OCI-LY3 (cell line): ENCODE measurements around the gene FBXO17.

Source experiments
- EZH2phosphoT487 ChIP-seq: fragments of 200-600 bp; shearing (Covaris generic); IDR thresholded peaks from 2 replicates; pipeline ENCODE4 v1.6.1; 2018; ENCODE audit warnings: antibody characterized with exemption, mixed run types, low read depth
- TF ChIP-seq, protein P1 (sequence below): fragments of 200-600, 300-600 bp; sonication (generic); IDR thresholded peaks from 2 replicates; pipeline ENCODE4 v1.5.1; 2014; ENCODE audit warnings: antibody characterized with exemption, low read length, low read depth

- TF ChIP-seq, protein P1, sequence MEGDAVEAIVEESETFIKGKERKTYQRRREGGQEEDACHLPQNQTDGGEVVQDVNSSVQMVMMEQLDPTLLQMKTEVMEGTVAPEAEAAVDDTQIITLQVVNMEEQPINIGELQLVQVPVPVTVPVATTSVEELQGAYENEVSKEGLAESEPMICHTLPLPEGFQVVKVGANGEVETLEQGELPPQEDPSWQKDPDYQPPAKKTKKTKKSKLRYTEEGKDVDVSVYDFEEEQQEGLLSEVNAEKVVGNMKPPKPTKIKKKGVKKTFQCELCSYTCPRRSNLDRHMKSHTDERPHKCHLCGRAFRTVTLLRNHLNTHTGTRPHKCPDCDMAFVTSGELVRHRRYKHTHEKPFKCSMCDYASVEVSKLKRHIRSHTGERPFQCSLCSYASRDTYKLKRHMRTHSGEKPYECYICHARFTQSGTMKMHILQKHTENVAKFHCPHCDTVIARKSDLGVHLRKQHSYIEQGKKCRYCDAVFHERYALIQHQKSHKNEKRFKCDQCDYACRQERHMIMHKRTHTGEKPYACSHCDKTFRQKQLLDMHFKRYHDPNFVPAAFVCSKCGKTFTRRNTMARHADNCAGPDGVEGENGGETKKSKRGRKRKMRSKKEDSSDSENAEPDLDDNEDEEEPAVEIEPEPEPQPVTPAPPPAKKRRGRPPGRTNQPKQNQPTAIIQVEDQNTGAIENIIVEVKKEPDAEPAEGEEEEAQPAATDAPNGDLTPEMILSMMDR = peak; percentile 9; the same call in 1 of the 2 replicates
- no peak for TF ChIP-seq EZH2phosphoT487
These were observed 57.5 kb downstream of the FBXO17 start for GRCh38 chr19:38917921-38918491.
